Measurements from ENCODE around the gene SQOR.

- TF ChIP-seq, protein P1, sequence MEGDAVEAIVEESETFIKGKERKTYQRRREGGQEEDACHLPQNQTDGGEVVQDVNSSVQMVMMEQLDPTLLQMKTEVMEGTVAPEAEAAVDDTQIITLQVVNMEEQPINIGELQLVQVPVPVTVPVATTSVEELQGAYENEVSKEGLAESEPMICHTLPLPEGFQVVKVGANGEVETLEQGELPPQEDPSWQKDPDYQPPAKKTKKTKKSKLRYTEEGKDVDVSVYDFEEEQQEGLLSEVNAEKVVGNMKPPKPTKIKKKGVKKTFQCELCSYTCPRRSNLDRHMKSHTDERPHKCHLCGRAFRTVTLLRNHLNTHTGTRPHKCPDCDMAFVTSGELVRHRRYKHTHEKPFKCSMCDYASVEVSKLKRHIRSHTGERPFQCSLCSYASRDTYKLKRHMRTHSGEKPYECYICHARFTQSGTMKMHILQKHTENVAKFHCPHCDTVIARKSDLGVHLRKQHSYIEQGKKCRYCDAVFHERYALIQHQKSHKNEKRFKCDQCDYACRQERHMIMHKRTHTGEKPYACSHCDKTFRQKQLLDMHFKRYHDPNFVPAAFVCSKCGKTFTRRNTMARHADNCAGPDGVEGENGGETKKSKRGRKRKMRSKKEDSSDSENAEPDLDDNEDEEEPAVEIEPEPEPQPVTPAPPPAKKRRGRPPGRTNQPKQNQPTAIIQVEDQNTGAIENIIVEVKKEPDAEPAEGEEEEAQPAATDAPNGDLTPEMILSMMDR (IDR thresholded peaks at IDR 0.05): no peak
- no peak for TF ChIP-seq POLR2A (IDR thresholded peaks at IDR 0.05)
These were observed 31.5 kb downstream of the SQOR start for GRCh38 chr15:45666119-45666875.
